MCF 10A (cell line): ENCODE results near the gene SEMA3G. TPM values are rescaled to one million over a fixed set of nuclear protein-coding genes. Genes with fewer than 3 reads are reported as not detected.
A peak's percentile ranks its signal among the peaks of the same experiment; 100 is the strongest.

Experiments
- BruUV-seq: library from RNA; stranded (reverse); fragments of 400-500 nt; replicated peaks from 2 replicates; lab custom pipeline; 2021; lab: Mats Ljungman, UMichigan
- CTCF ChIA-PET: fragments of 300-600 bp; sonication (Branson Sonifier 250); formaldehyde crosslinking; extraction: SDS; loops from one replicate; lab custom pipeline; 2021; ENCODE audit warnings: antibody characterized with exemption, inconsistent platforms; lab: Yijun Ruan, JAX
- POLR2A ChIA-PET: fragments of 300-600, 350-650 bp; sonication (Branson Sonifier 250); formaldehyde crosslinking; extraction: SDS; loops from one replicate; lab custom pipeline; 2020; ENCODE audit warnings: antibody characterized with exemption, inconsistent platforms; lab: Yijun Ruan, JAX
- DNase-seq: peaks from one replicate; pipeline ENCODE4 v3.0.0-alpha.2; 2018; ENCODE audit not compliant: unreplicated experiment
- H3K27ac Mint-ChIP-seq: one replicate; pipeline ENCODE4 v1.8.0; 2022; ENCODE audit warnings: mild to moderate bottlenecking, low read depth, mixed read lengths; ENCODE audit not compliant: unreplicated experiment
- H3K27me3 Mint-ChIP-seq: one replicate; pipeline ENCODE4 v1.8.0; 2022; ENCODE audit warnings: mixed read lengths; ENCODE audit not compliant: insufficient read depth, unreplicated experiment
- H3K36me3 Mint-ChIP-seq: one replicate; pipeline ENCODE4 v1.8.0; 2022; ENCODE audit warnings: mild to moderate bottlenecking, moderate library complexity, mixed read lengths; ENCODE audit not compliant: insufficient read depth, unreplicated experiment
- H3K4me1 Mint-ChIP-seq: one replicate; pipeline ENCODE4 v1.8.0; 2022; ENCODE audit warnings: mixed read lengths; ENCODE audit not compliant: insufficient read depth, unreplicated experiment
- H3K4me3 Mint-ChIP-seq: one replicate; pipeline ENCODE4 v1.8.0; 2022; ENCODE audit warnings: mild to moderate bottlenecking, moderate library complexity, mixed read lengths; ENCODE audit not compliant: unreplicated experiment
- H3K9me3 Mint-ChIP-seq: one replicate; pipeline ENCODE4 v1.8.0; 2022; ENCODE audit warnings: mixed read lengths; ENCODE audit not compliant: unreplicated experiment
- CTCF ChIP-seq: fragments of 200-600 bp; IDR thresholded peaks from one replicate; pipeline ENCODE4 v1.8.0; 2022; ENCODE audit warnings: antibody characterized with exemption, mild to moderate bottlenecking; ENCODE audit not compliant: unreplicated experiment
- intact Hi-C: fragments of 100-400 bp; cut with micrococcal nuclease; formaldehyde crosslinking; loops from 2 replicates; pipeline ENCODE4 v1.14.1; 2022
- total RNA-seq: library from RNA; stranded (reverse); gene quantifications from 2 replicates; pipeline ENCODE4 v1.2.3, GENCODE V29; 2022

SEMA3G gene
- total RNA-seq, 1 experiment from 2014 or later: 0.12 TPM

- BruUV-seq: no TSS peak
These were observed 24.5 kb downstream of the SEMA3G start for GRCh38 chr3:52420388-52420787.

GRCh38 chr3:52415800-52416199 lies 29.1 kb downstream of the SEMA3G start:
- BruUV-seq: no TSS peak
- Mint-ChIP-seq H3K4me1 (peaks cover 16% of the 10 kb centered on the region), H3K4me3 (no peak overlapping the region), H3K27me3 (no peaks in the 10 kb centered on the region), H3K36me3 (peaks cover 19% of the 10 kb centered on the region), H3K27ac (no peak overlapping the region), H3K9me3 (no peaks in the 10 kb centered on the region)
- no peak for TF ChIP-seq CTCF
- no peak for DNase-seq
- intact Hi-C loops: no loop called here
- CTCF ChIA-PET: interaction anchor here (0.6 to 2.1 kb wide), 4 partner anchors 12 to 304 kb away, joined by 4 to 9 read pairs (median 6); no protein-coding TSS in a partner anchor
- POLR2A ChIA-PET: no interaction called here

More at GRCh38 chr3:52420388-52420787, 24.5 kb downstream of the SEMA3G start:
- ChIA-PET POLR2A (no interaction called here), CTCF (interaction anchor here (0.9 to 17.8 kb wide), 3 partner anchors 8 to 80 kb away, joined by 5 to 278 read pairs (median 23); partner anchors contain the start of gene SEMA3G)
- intact Hi-C loops: no loop called here
- Mint-ChIP-seq H3K27me3 (no peaks in the 10 kb centered on the region), H3K27ac (no peak overlapping the region), H3K4me3 (no peak overlapping the region), H3K36me3 (peaks cover 13% of the 10 kb centered on the region), H3K4me1 (no peaks in the 10 kb centered on the region), H3K9me3 (no peaks in the 10 kb centered on the region)
- DNase-seq: no peak
- no peak for TF ChIP-seq CTCF

GRCh38 chr3:52408466-52408865 lies 36.4 kb downstream of the SEMA3G start:
- peak overlapping the region; percentile 87 for H3K4me3 Mint-ChIP-seq
- no peak for DNase-seq
- H3K27ac Mint-ChIP-seq: peak overlapping the region; percentile 68
- BruUV-seq: no TSS peak
- no peak for TF ChIP-seq CTCF
- POLR2A ChIA-PET: no interaction called here
- no peaks in the 10 kb centered on the region for H3K27me3 Mint-ChIP-seq
- CTCF ChIA-PET: no interaction called here
- no peaks in the 10 kb centered on the region for H3K9me3 Mint-ChIP-seq
- peaks cover 25% of the 10 kb centered on the region for H3K4me1 Mint-ChIP-seq
- intact Hi-C loops: no loop called here
- H3K36me3 Mint-ChIP-seq: peaks cover 33% of the 10 kb centered on the region

- Mint-ChIP-seq H3K9me3 (no peaks in the 10 kb centered on the region), H3K27me3 (no peaks in the 10 kb centered on the region), H3K36me3 (peaks cover 40% of the 10 kb centered on the region), H3K4me1 (peaks cover 23% of the 10 kb centered on the region), H3K27ac (no peak overlapping the region), H3K4me3 (no peak overlapping the region)
- intact Hi-C loops: no loop called here
- BruUV-seq: no TSS peak
- no peak for TF ChIP-seq CTCF
- no peak for DNase-seq
- ChIA-PET CTCF (interaction anchor here (0.9 kb wide), 1 partner anchor 69 kb away, joined by 3 read pairs; no protein-coding TSS in a partner anchor), POLR2A (no interaction called here)
These were observed 37.1 kb downstream of the SEMA3G start for GRCh38 chr3:52407779-52408178.
